Naive thymus-derived CD4-positive, alpha-beta T cell (primary cell): Measurements from ENCODE around the gene SERINC5. TPM values are rescaled to one million over a fixed set of nuclear protein-coding genes. Genes with fewer than 3 reads are reported as not detected.
A peak's percentile ranks its signal among the peaks of the same experiment; 100 is the strongest.

ENCODE experiments used
- ATAC-seq: fragments of 150-1000 bp; cut with Tn5 transposase; 2 replicates; pipeline ENCODE4 v1.10.0; 2021; ENCODE audit warnings: mild to moderate bottlenecking, moderate library complexity
- CTCF ChIA-PET: fragments of 350-600 bp; sonication (Branson Sonifier 250); formaldehyde crosslinking; loops from one replicate; lab custom pipeline; 2021; ENCODE audit warnings: antibody characterized with exemption; lab: Charles Lee
- POLR2A ChIA-PET: fragments of 350-600 bp; sonication (Branson Sonifier 250); formaldehyde crosslinking; loops from one replicate; lab custom pipeline; 2021; ENCODE audit warnings: antibody characterized with exemption, inconsistent platforms; lab: Charles Lee
- DNase-seq, 9 donors: peaks; one replicate each; pipeline versions ENCODE4 v3.0.0 to v3.0.0-alpha.2; 2020 to 2022; ENCODE audit warnings: mixed read lengths in 1 of 9
- H3K27ac ChIP-seq: one replicate; pipeline ENCODE4 v1.7.0; 2013; ENCODE audit warnings: mild to moderate bottlenecking, low read depth, low read length, moderate library complexity
- H3K27me3 ChIP-seq, 2 donors: one replicate each; pipeline ENCODE4 v1.7.0; 2013; ENCODE audit warnings: low read length in 2 of 2, mild to moderate bottlenecking in 2 of 2, moderate library complexity in 2 of 2; ENCODE audit not compliant: control insufficient read depth in 2 of 2, insufficient read depth in 2 of 2
- H3K36me3 ChIP-seq, 3 experiments: 1 replicate in 2 of 3; 2 replicates in 1 of 3; pipeline ENCODE4 v1.7.0; 2013; ENCODE audit warnings: low read length in 3 of 3, mild to moderate bottlenecking in 3 of 3, moderate library complexity in 1 of 3; ENCODE audit not compliant: insufficient read depth in 3 of 3, control insufficient read depth in 2 of 3
- H3K4me1 ChIP-seq, 2 donors: one replicate each; pipeline ENCODE4 v1.7.0; 2013; ENCODE audit warnings: low read length in 2 of 2, mild to moderate bottlenecking in 2 of 2, moderate library complexity in 1 of 2; ENCODE audit not compliant: control insufficient read depth in 2 of 2, insufficient read depth in 2 of 2
- H3K4me3 ChIP-seq: 2 replicates; pipeline ENCODE4 v1.7.0; 2013; ENCODE audit warnings: mild to moderate bottlenecking, low read length
- H3K9me3 ChIP-seq, 3 experiments: 1 replicate in 2 of 3; 2 replicates in 1 of 3; pipeline ENCODE4 v1.7.0; 2013; ENCODE audit warnings: low read length in 3 of 3; ENCODE audit not compliant: control insufficient read depth in 2 of 3
- H3K27ac Mint-ChIP-seq, 9 donors: one replicate each; pipeline ENCODE4 v1.8.0; 2020 to 2022; ENCODE audit warnings: mixed read lengths in 9 of 9, mild to moderate bottlenecking in 8 of 9, moderate library complexity in 5 of 9, inconsistent platforms in 2 of 9
- H3K27me3 Mint-ChIP-seq, 5 donors: one replicate each; pipeline ENCODE4 v1.8.0; 2021 to 2022; ENCODE audit warnings: mixed read lengths in 5 of 5, mild to moderate bottlenecking in 1 of 5
- H3K36me3 Mint-ChIP-seq, 5 donors: one replicate each; pipeline ENCODE4 v1.8.0; 2020 to 2022; ENCODE audit warnings: mixed read lengths in 5 of 5, mild to moderate bottlenecking in 3 of 5, inconsistent platforms in 1 of 5
- H3K4me1 Mint-ChIP-seq, 7 donors: one replicate each; pipeline ENCODE4 v1.8.0; 2020 to 2022; ENCODE audit warnings: mixed read lengths in 7 of 7, mild to moderate bottlenecking in 3 of 7, inconsistent platforms in 1 of 7
- H3K4me3 Mint-ChIP-seq, 10 donors: one replicate each; pipeline ENCODE4 v1.8.0; 2020 to 2022; ENCODE audit warnings: mild to moderate bottlenecking in 10 of 10, mixed read lengths in 10 of 10, moderate library complexity in 6 of 10, inconsistent platforms in 2 of 10
- H3K9me3 Mint-ChIP-seq, 11 donors: one replicate each; pipeline ENCODE4 v1.8.0; 2020 to 2022; ENCODE audit warnings: mixed read lengths in 11 of 11, mild to moderate bottlenecking in 4 of 11, inconsistent platforms in 1 of 11, moderate library complexity in 1 of 11
- intact Hi-C, 2 donors: fragments of 100-400 bp; cut with micrococcal nuclease; formaldehyde crosslinking; loops; one replicate each; pipeline ENCODE4 v1.15.1; 2023
- polyA plus RNA-seq, 2 donors: library from polyadenylated mRNA; unstranded; fragments of 300-500 nt; fragmentation: Illumina TruSeq; gene quantifications; one replicate each; pipeline ENCODE4 v1.2.3, GENCODE V29; 2021
- total RNA-seq, 6 experiments: library from RNA in 5 of 6; stranded (reverse) in 5 of 6; gene quantifications; 1 replicate in 5 of 6; 2 replicates in 1 of 6; pipeline ENCODE4 v1.2.3 and lab custom pipeline; 2021 to 2026

SERINC5 gene
- total and polyA plus RNA-seq, 7 experiments from 2014 or later: 34.3 to 164 (median 101) TPM

DNA sequence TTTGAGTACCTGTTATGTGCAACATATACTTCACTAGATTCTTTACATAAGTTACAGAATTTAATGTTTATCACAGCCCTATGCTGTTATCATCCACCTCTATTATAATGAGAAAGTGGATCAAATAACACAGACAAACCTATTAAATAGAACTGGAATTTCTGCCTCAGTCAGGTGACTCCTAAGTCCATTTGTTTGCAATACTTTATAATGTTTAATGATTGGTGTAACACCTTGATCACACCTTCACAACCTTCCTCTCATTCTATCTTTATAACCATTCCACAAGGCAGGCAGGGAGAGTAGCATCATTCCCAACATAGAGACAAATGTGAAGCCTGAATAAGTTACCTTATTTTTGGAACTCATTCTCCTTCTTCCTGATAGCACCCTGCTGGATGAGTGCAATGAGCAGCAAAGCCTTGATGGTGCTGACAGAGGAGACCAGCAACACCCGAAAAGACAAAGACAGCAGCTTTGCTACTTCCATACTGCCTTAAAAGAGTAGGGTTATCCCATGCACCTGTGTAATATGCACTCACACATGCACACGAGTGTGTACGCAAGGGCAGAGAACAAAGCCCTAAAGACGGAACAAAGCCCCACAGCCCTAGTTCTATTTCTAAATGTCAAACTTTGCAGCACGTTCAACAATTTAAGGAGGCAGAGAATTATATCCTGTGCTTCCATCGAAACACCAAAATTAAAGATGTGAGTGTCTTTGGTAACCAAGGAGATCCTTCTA, 30.5 kb downstream of the SERINC5 start:
- H3K9me3 ChIP-seq: no peaks in the 10 kb centered on the region
- DNase-seq (no peak), ATAC-seq (no peak)
- H3K27me3 ChIP-seq: no peaks in the 10 kb centered on the region
- Mint-ChIP-seq H3K9me3 (no peaks in the 10 kb centered on the region), H3K27me3 (no peaks in the 10 kb centered on the region), H3K36me3 (peaks cover 9 to 22% (median 14%) of the 10 kb centered on the region in 5 donors), H3K4me3 (peak overlapping the region in 9 of 10 donors; percentile 67 to 89 (median 72)), H3K4me1 (peaks cover 46 to 93% (median 69%) of the 10 kb centered on the region in 7 donors), H3K27ac (peak overlapping the region in 8 of 9 donors; percentile 46 to 96 (median 90))
- H3K4me1 ChIP-seq: peaks cover 0 to 55% of the 10 kb centered on the region in 2 donors
- ChIA-PET CTCF (interaction anchor here (0.7 kb wide), 1 partner anchor 30 kb away, joined by 4 read pairs; no protein-coding TSS in a partner anchor), POLR2A (interaction anchor here (1.7 kb wide), 1 partner anchor 29 kb away, joined by 6 read pairs; no protein-coding TSS in a partner anchor)
- intact Hi-C loops: loop anchor here in 1 of 2 donors (5.0 kb wide), 1 partner anchor 33 kb away; no protein-coding TSS in a partner anchor
- no peak overlapping the region for H3K27ac ChIP-seq
- no peak overlapping the region for H3K4me3 ChIP-seq
- peaks cover 0 to 8% (median 0%) of the 10 kb centered on the region in 3 experiments for H3K36me3 ChIP-seq

DNA sequence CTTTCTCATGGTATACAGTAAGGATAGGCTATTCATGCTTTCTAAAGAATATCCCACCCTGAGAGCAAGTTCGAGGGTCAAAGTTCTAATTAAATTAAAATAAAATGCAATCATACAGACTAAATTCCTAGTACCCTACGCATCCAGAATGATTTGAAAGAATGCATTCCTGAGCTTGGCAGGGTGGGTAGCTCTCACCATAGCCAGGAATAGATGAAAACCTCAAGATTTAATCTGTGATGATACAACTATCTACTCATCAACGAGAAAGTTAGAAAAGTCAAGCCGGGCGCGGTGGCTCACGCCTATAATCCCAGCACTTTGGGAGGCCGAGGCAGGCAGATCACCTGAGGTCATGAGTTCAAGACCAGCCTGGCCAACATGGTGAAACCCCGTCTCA, 32.3 kb downstream of the SERINC5 start:
- Histone ChIP-seq H3K27me3 (no peaks in the 10 kb centered on the region), H3K4me3 (no peak overlapping the region), H3K9me3 (no peaks in the 10 kb centered on the region), H3K36me3 (peaks cover 0 to 11% (median 0%) of the 10 kb centered on the region in 3 experiments), H3K4me1 (peaks cover 5 to 56% of the 10 kb centered on the region in 2 donors), H3K27ac (no peak overlapping the region)
- Mint-ChIP-seq H3K4me3 (no peak overlapping the region), H3K27me3 (no peaks in the 10 kb centered on the region), H3K36me3 (peaks cover 9 to 29% (median 19%) of the 10 kb centered on the region in 5 donors), H3K27ac (peak overlapping the region in 2 of 9 donors; percentile 59 to 91), H3K9me3 (no peaks in the 10 kb centered on the region), H3K4me1 (peaks cover 47 to 93% (median 72%) of the 10 kb centered on the region in 7 donors)
- CTCF ChIA-PET: no interaction called here
- ATAC-seq (no peak), DNase-seq (no peak)
- POLR2A ChIA-PET: interaction anchor here (0.6 to 1.7 kb wide), 7 partner anchors 9 to 77 kb away, joined by 3 to 6 read pairs (median 3); no protein-coding TSS in a partner anchor
- intact Hi-C loops: no loop called here

DNA sequence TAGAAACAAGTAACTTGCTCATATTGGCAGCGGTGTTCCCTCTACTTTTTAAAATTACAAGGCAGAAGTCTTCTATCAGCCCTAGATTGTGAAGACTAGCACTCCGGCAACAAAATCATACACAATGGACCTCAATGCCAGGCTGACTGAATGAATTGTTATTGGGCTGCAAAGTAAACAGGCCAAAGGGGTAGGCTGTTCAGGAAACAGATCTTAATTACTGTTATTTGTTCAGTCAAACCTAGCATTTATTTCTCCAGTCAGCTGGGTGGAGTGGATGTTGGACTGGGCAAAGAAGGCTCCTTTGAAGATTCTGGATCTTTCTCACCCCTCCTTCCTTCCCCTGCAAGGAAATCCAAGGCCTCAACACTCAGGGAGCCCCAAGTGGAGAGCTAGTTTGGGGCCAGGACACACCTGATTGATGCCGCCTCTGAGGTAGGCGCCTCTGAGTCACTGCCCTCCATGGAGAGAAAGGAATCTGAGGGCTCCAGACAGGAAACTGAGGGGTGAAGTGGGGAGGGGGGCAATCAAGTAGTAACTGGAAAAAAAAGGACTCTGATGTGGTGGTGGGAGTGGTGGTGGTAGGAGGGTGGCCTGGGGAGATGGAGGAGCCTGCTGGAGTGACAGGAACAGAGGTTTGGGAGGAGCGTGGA, 35.5 kb downstream of the SERINC5 start:
- intact Hi-C loops: loop anchor here in 1 of 2 donors (1.0 kb wide), 1 partner anchor 10 kb away; no protein-coding TSS in a partner anchor
- Histone ChIP-seq H3K27me3 (no peaks in the 10 kb centered on the region), H3K4me1 (peaks cover 9 to 64% of the 10 kb centered on the region in 2 donors), H3K9me3 (no peaks in the 10 kb centered on the region), H3K27ac (peak overlapping the region; percentile 49), H3K36me3 (peaks cover 0 to 16% (median 0%) of the 10 kb centered on the region in 3 experiments), H3K4me3 (no peak overlapping the region)
- Mint-ChIP-seq H3K36me3 (peaks cover 12 to 32% (median 29%) of the 10 kb centered on the region in 5 donors), H3K9me3 (peaks cover 0 to 1% (median 0%) of the 10 kb centered on the region in 11 donors), H3K27me3 (no peaks in the 10 kb centered on the region), H3K4me1 (peaks cover 53 to 95% (median 74%) of the 10 kb centered on the region in 7 donors), H3K27ac (peak overlapping the region in 8 of 9 donors; percentile 72 to 99 (median 92)), H3K4me3 (peak overlapping the region in 9 of 10 donors; percentile 25 to 82 (median 67))
- POLR2A ChIA-PET: interaction anchor here (0.6 to 6.1 kb wide), 2 partner anchors 29 to 35 kb away, joined by 3 to 64 read pairs; partner anchors contain the start of gene SERINC5
- no peak for ATAC-seq
- peak in 1 of 9 donors; percentile 43 for DNase-seq
- CTCF ChIA-PET: interaction anchor here (3.6 kb wide), 1 partner anchor 15 kb away, joined by 15 read pairs; no protein-coding TSS in a partner anchor

DNA sequence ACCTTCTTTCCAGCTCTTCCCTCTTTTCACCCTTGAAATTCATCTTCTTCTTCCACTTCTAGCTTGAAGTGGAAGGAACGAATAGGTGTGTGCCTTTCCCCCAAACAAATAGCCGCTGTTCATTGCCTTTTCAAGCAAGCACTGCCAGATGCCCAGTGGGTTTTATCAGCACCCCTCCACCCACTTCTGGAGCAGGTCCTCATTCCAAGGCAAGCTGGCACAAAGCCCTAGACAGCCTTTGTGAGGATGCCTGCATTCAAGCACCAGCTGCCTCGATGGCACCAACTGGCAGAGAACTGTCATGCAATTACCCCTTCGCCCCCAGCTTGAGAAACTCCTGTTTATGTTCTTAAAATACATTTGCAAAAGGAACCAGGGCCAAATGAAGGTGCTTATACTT, 36.5 kb downstream of the SERINC5 start:
- intact Hi-C loops: loop anchor here in 1 of 2 donors (1.0 to 5.0 kb wide), 5 partner anchors 8 to 55 kb away; no protein-coding TSS in a partner anchor
- ChIA-PET CTCF (interaction anchor here (0.9 to 3.6 kb wide), 3 partner anchors 14 to 88 kb away, joined by 3 to 15 read pairs (median 4); no protein-coding TSS in a partner anchor), POLR2A (interaction anchor here (0.6 to 6.1 kb wide), 8 partner anchors 8 to 52 kb away, joined by 3 to 64 read pairs (median 3); partner anchors contain the start of gene SERINC5)
- Histone ChIP-seq H3K27ac (peak overlapping the region; percentile 60), H3K4me3 (peak overlapping the region; percentile 32), H3K4me1 (peaks cover 9 to 69% of the 10 kb centered on the region in 2 donors), H3K36me3 (peaks cover 0 to 16% (median 0%) of the 10 kb centered on the region in 3 experiments), H3K27me3 (no peaks in the 10 kb centered on the region), H3K9me3 (no peaks in the 10 kb centered on the region)
- peaks cover 0 to 5% (median 0%) of the 10 kb centered on the region in 11 donors for H3K9me3 Mint-ChIP-seq
- H3K27ac Mint-ChIP-seq: peak overlapping the region; percentile 29 to 99 (median 90)
- no peak for DNase-seq
- no peak for ATAC-seq
- peak overlapping the region; percentile 53 to 89 (median 80) for H3K4me3 Mint-ChIP-seq
- H3K4me1 Mint-ChIP-seq: peaks cover 52 to 95% (median 77%) of the 10 kb centered on the region in 7 donors
- H3K36me3 Mint-ChIP-seq: peaks cover 14 to 33% (median 30%) of the 10 kb centered on the region in 5 donors
- H3K27me3 Mint-ChIP-seq: no peaks in the 10 kb centered on the region

DNA sequence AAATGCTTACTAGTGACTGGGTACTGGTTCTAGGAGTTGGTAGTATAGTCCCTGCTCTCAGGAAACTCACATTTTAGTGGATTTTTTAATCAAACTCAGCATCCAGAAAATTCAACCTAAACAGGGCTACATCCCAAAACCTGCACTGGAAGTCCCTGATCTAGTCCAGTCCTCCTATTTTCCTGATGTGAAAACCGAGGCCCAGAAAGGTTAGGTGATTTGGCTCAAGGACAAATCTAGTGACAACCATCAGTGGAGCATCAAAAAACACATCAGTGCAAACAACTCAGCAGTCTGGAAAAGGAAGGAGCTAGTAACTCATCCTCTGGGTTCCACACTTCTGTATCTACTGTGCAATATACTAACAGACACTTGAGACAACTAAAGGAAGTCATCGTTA, 38.2 kb downstream of the SERINC5 start:
- POLR2A ChIA-PET: interaction anchor here (0.9 to 6.1 kb wide), 17 partner anchors 10 to 69 kb away, joined by 3 to 64 read pairs (median 5); partner anchors contain the start of gene SERINC5
- Mint-ChIP-seq H3K36me3 (peaks cover 14 to 41% (median 30%) of the 10 kb centered on the region in 5 donors), H3K27me3 (no peaks in the 10 kb centered on the region), H3K4me1 (peaks cover 57 to 98% (median 90%) of the 10 kb centered on the region in 7 donors), H3K4me3 (peak overlapping the region; percentile 39 to 89 (median 81)), H3K9me3 (peaks cover 0 to 5% (median 0%) of the 10 kb centered on the region in 11 donors), H3K27ac (peak overlapping the region; percentile 6 to 99 (median 90))
- CTCF ChIA-PET: interaction anchor here (1.0 to 3.6 kb wide), 6 partner anchors 12 to 121 kb away, joined by 3 to 15 read pairs (median 4); no protein-coding TSS in a partner anchor
- peaks cover 0 to 14% (median 0%) of the 10 kb centered on the region in 3 experiments for H3K36me3 ChIP-seq
- H3K27ac ChIP-seq: peak overlapping the region; percentile 46
- H3K27me3 ChIP-seq: no peaks in the 10 kb centered on the region
- no peaks in the 10 kb centered on the region for H3K9me3 ChIP-seq
- intact Hi-C loops: loop anchor here (1.0 to 5.0 kb wide), 8 partner anchors 10 to 57 kb away; no protein-coding TSS in a partner anchor
- no peak for ATAC-seq
- H3K4me3 ChIP-seq: peak overlapping the region; percentile 35
- H3K4me1 ChIP-seq: peaks cover 14 to 84% of the 10 kb centered on the region in 2 donors
- no peak for DNase-seq
